ENCODE measurements around the gene ABO. TPM values are rescaled to one million over a fixed set of nuclear protein-coding genes. Genes with fewer than 3 reads are reported as not detected.
"Not testable (repeated sequence)": the region's sequence is repeated elsewhere in the genome, so short reads cannot be mapped to it uniquely, and the experiment has no call there.

ABO gene
- total and polyA plus RNA-seq, 9 donors, result 0.13 to 8.1 (median 2.9) TPM

GRCh38 chr9:133210609-133211008 lies 64.4 kb downstream of the ABO start:
- DNase-seq, result no peak
- no peaks in the 10 kb centered on the region for H3K36me3 ChIP-seq (ENCODE audit: control insufficient read depth, insufficient read depth, low read length)
- no peaks in the 10 kb centered on the region for H3K4me1 ChIP-seq (ENCODE audit: control insufficient read depth, insufficient read depth, low read length)
- H3K9me3 ChIP-seq (replicated peaks; ENCODE audit: control insufficient read depth, low read depth, low read length), result no peaks in the 10 kb centered on the region
- peaks cover 4% of the 10 kb centered on the region for H3K27me3 ChIP-seq (ENCODE audit: control insufficient read depth, insufficient read depth, low read length)
- no peak overlapping the region for H3K4me3 ChIP-seq (ENCODE audit: low read length)
- 93% methylated on average over 5 of the region's 7 CpGs for WGBS (ENCODE audit: insufficient coverage)
- H3K27ac ChIP-seq (ENCODE audit: low read length), result no peak overlapping the region

- no peak for DNase-seq
- Histone ChIP-seq H3K4me3 (ENCODE audit: low read length) (no peak overlapping the region), H3K4me1 (ENCODE audit: control insufficient read depth, insufficient read depth, low read length) (no peaks in the 10 kb centered on the region), H3K27me3 (ENCODE audit: control insufficient read depth, insufficient read depth, low read length) (peaks cover 4% of the 10 kb centered on the region), H3K36me3 (ENCODE audit: control insufficient read depth, insufficient read depth, low read length) (no peaks in the 10 kb centered on the region), H3K27ac (ENCODE audit: low read length) (no peak overlapping the region), H3K9me3 (replicated peaks; ENCODE audit: control insufficient read depth, low read depth, low read length) (no peaks in the 10 kb centered on the region)
- WGBS (ENCODE audit: insufficient coverage), result 65% methylated on average over 6 of the region's 7 CpGs
These were observed 64.8 kb downstream of the ABO start for GRCh38 chr9:133210202-133210532.

- H3K4me1 ChIP-seq (ENCODE audit: control insufficient read depth, insufficient read depth, low read length); H3K36me3 ChIP-seq (ENCODE audit: control insufficient read depth, insufficient read depth, low read length); H3K27ac ChIP-seq (ENCODE audit: low read length); H3K9me3 ChIP-seq (replicated peaks; ENCODE audit: control insufficient read depth, low read depth, low read length); DNase-seq; H3K27me3 ChIP-seq (ENCODE audit: control insufficient read depth, insufficient read depth, low read length); H3K4me3 ChIP-seq (ENCODE audit: low read length): not testable (repeated sequence)
- 72% methylated on average over 25 of the region's 29 CpGs for WGBS (ENCODE audit: insufficient coverage)
These were observed 65.4 kb downstream of the ABO start for GRCh38 chr9:133209327-133210201.

GRCh38 chr9:133208880-133209300 lies 66.1 kb downstream of the ABO start, which contains the start of gene OBP2B:
Gene OBP2B (minus strand): TSS chr9:133209250. CDS start chr9:133209199, 51 bp downstream.
- H3K27me3 ChIP-seq (ENCODE audit: control insufficient read depth, insufficient read depth, low read length); H3K36me3 ChIP-seq (ENCODE audit: control insufficient read depth, insufficient read depth, low read length); H3K4me1 ChIP-seq (ENCODE audit: control insufficient read depth, insufficient read depth, low read length); H3K4me3 ChIP-seq (ENCODE audit: low read length); H3K9me3 ChIP-seq (replicated peaks; ENCODE audit: control insufficient read depth, low read depth, low read length); H3K27ac ChIP-seq (ENCODE audit: low read length); DNase-seq: not testable (repeated sequence)
- WGBS (ENCODE audit: insufficient coverage), result no CpG with 5 or more reads among the region's 18 CpGs

GRCh38 chr9:133208171-133208879 lies 66.7 kb downstream of the ABO start:
- 84% methylated on average over 3 of the region's 16 CpGs for WGBS (ENCODE audit: insufficient coverage)
- not testable (repeated sequence) for DNase-seq; H3K4me1 ChIP-seq (ENCODE audit: control insufficient read depth, insufficient read depth, low read length); H3K27me3 ChIP-seq (ENCODE audit: control insufficient read depth, insufficient read depth, low read length); H3K9me3 ChIP-seq (replicated peaks; ENCODE audit: control insufficient read depth, low read depth, low read length); H3K27ac ChIP-seq (ENCODE audit: low read length); H3K4me3 ChIP-seq (ENCODE audit: low read length); H3K36me3 ChIP-seq (ENCODE audit: control insufficient read depth, insufficient read depth, low read length)

GRCh38 chr9:133207540-133208170 lies 67.3 kb downstream of the ABO start:
- Histone ChIP-seq H3K27me3 (ENCODE audit: control insufficient read depth, insufficient read depth, low read length) (peaks cover 4% of the 10 kb centered on the region), H3K9me3 (replicated peaks; ENCODE audit: control insufficient read depth, low read depth, low read length) (no peaks in the 10 kb centered on the region), H3K27ac (ENCODE audit: low read length) (no peak overlapping the region), H3K36me3 (ENCODE audit: control insufficient read depth, insufficient read depth, low read length) (no peaks in the 10 kb centered on the region), H3K4me1 (ENCODE audit: control insufficient read depth, insufficient read depth, low read length) (no peaks in the 10 kb centered on the region), H3K4me3 (ENCODE audit: low read length) (no peak overlapping the region)
- WGBS (ENCODE audit: insufficient coverage), result 74% methylated on average over 12 of the region's 16 CpGs
- DNase-seq, result no peak

GRCh38 chr9:133207021-133207531 lies 67.9 kb downstream of the ABO start:
- Histone ChIP-seq H3K27me3 (ENCODE audit: control insufficient read depth, insufficient read depth, low read length) (peaks cover 4% of the 10 kb centered on the region), H3K27ac (ENCODE audit: low read length) (no peak overlapping the region), H3K4me1 (ENCODE audit: control insufficient read depth, insufficient read depth, low read length) (no peaks in the 10 kb centered on the region), H3K9me3 (replicated peaks; ENCODE audit: control insufficient read depth, low read depth, low read length) (no peaks in the 10 kb centered on the region), H3K4me3 (ENCODE audit: low read length) (no peak overlapping the region), H3K36me3 (ENCODE audit: control insufficient read depth, insufficient read depth, low read length) (no peaks in the 10 kb centered on the region)
- 87% methylated on average over 11 of the region's 14 CpGs for WGBS (ENCODE audit: insufficient coverage)
- no peak for DNase-seq

GRCh38 chr9:133205996-133206931 lies 68.7 kb downstream of the ABO start:
- 73% methylated on average over 27 of the region's 35 CpGs for WGBS (ENCODE audit: insufficient coverage)
- H3K27ac ChIP-seq (ENCODE audit: low read length), result no peak overlapping the region
- H3K27me3 ChIP-seq (ENCODE audit: control insufficient read depth, insufficient read depth, low read length), result peaks cover 6% of the 10 kb centered on the region
- H3K9me3 ChIP-seq (replicated peaks; ENCODE audit: control insufficient read depth, low read depth, low read length), result no peaks in the 10 kb centered on the region
- H3K4me1 ChIP-seq (ENCODE audit: control insufficient read depth, insufficient read depth, low read length), result no peaks in the 10 kb centered on the region
- no peak for DNase-seq
- H3K4me3 ChIP-seq (ENCODE audit: low read length), result no peak overlapping the region
- H3K36me3 ChIP-seq (ENCODE audit: control insufficient read depth, insufficient read depth, low read length), result no peaks in the 10 kb centered on the region

- H3K4me1 ChIP-seq (ENCODE audit: control insufficient read depth, insufficient read depth, low read length); H3K4me3 ChIP-seq (ENCODE audit: low read length); DNase-seq; H3K27ac ChIP-seq (ENCODE audit: low read length); H3K36me3 ChIP-seq (ENCODE audit: control insufficient read depth, insufficient read depth, low read length); H3K27me3 ChIP-seq (ENCODE audit: control insufficient read depth, insufficient read depth, low read length); H3K9me3 ChIP-seq (replicated peaks; ENCODE audit: control insufficient read depth, low read depth, low read length): not testable (repeated sequence)
- WGBS (ENCODE audit: insufficient coverage), result 69% methylated on average over 10 of the region's 14 CpGs
These were observed 69.5 kb downstream of the ABO start for GRCh38 chr9:133205481-133205887.
